HG02763 (cell line): ENCODE data around the gene GAS2.

Experiments used
- ATAC-seq: cut with Tn5 transposase; IDR thresholded peaks from one replicate; pipeline ENCODE4 v1.9.1; 2021; ENCODE audit warnings: mild to moderate bottlenecking, moderate library complexity; ENCODE audit not compliant: unreplicated experiment

Gene GAS2

GRCh38 chr11:22725079-22725478 lies 58.7 kb downstream of the GAS2 start:
- no peak for ATAC-seq

GRCh38 chr11:22728600-22729389 lies 62.4 kb downstream of the GAS2 start:
- no peak for ATAC-seq

- no peak for ATAC-seq
Measured at GRCh38 chr11:22730319-22730718, 63.9 kb downstream of the GAS2 start.

GRCh38 chr11:22732588-22732987 lies 66.2 kb downstream of the GAS2 start:
- ATAC-seq, result no peak

GRCh38 chr11:22733475-22734248 lies 67.3 kb downstream of the GAS2 start:
- ATAC-seq, result no peak

- ATAC-seq, result no peak
Measured at GRCh38 chr11:22734628-22735345, 68.4 kb downstream of the GAS2 start.

- ATAC-seq, result no peak
Measured at GRCh38 chr11:22742157-22742613, 75.8 kb downstream of the GAS2 start.

GRCh38 chr11:22749536-22749935 lies 83.1 kb downstream of the GAS2 start:
- no peak for ATAC-seq

GRCh38 chr11:22752908-22753310 lies 86.5 kb downstream of the GAS2 start:
- no peak for ATAC-seq

- ATAC-seq, result no peak
Measured at GRCh38 chr11:22753416-22753815, 87.0 kb downstream of the GAS2 start.

GRCh38 chr11:22761066-22761465 lies 94.7 kb downstream of the GAS2 start:
- ATAC-seq, result no peak

- ATAC-seq, result no peak
Measured at GRCh38 chr11:22763166-22763565, 96.8 kb downstream of the GAS2 start.

- ATAC-seq, result no peak
Measured at GRCh38 chr11:22764735-22765134, 98.3 kb downstream of the GAS2 start.

GRCh38 chr11:22768281-22768680 lies 101.9 kb downstream of the GAS2 start:
- ATAC-seq, result no peak

GRCh38 chr11:22769081-22769480 lies 102.7 kb downstream of the GAS2 start:
- ATAC-seq, result no peak

- ATAC-seq, result peak; percentile 52
Measured at GRCh38 chr11:22774716-22775115, 108.3 kb downstream of the GAS2 start.

GRCh38 chr11:22775248-22775647 lies 108.8 kb downstream of the GAS2 start:
- ATAC-seq, result no peak

GRCh38 chr11:22778642-22779041 lies 112.2 kb downstream of the GAS2 start:
- ATAC-seq, result no peak

GRCh38 chr11:22779850-22780249 lies 113.4 kb downstream of the GAS2 start:
- ATAC-seq, result no peak

- ATAC-seq, result peak; percentile 88
Measured at GRCh38 chr11:22780952-22781593, 114.7 kb downstream of the GAS2 start.

- ATAC-seq, result no peak
Measured at GRCh38 chr11:22785251-22785650, 118.8 kb downstream of the GAS2 start.
